ENCODE results near the gene GUCA2B. TPM values are rescaled to one million over a fixed set of nuclear protein-coding genes. Genes with fewer than 3 reads are reported as not detected.

The GUCA2B gene
- polyA plus RNA-seq, 3 donors: not detected

- intact Hi-C loops (cut with micrococcal nuclease): no loop called here
- WGBS (ENCODE audit: insufficient coverage): 100% methylated on average over 1 of the region's 2 CpGs
- TF ChIP-seq, protein P1, sequence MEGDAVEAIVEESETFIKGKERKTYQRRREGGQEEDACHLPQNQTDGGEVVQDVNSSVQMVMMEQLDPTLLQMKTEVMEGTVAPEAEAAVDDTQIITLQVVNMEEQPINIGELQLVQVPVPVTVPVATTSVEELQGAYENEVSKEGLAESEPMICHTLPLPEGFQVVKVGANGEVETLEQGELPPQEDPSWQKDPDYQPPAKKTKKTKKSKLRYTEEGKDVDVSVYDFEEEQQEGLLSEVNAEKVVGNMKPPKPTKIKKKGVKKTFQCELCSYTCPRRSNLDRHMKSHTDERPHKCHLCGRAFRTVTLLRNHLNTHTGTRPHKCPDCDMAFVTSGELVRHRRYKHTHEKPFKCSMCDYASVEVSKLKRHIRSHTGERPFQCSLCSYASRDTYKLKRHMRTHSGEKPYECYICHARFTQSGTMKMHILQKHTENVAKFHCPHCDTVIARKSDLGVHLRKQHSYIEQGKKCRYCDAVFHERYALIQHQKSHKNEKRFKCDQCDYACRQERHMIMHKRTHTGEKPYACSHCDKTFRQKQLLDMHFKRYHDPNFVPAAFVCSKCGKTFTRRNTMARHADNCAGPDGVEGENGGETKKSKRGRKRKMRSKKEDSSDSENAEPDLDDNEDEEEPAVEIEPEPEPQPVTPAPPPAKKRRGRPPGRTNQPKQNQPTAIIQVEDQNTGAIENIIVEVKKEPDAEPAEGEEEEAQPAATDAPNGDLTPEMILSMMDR (IDR thresholded peaks at IDR 0.05): no peak
- Mint-ChIP-seq H3K27ac (no peak overlapping the region), H3K27me3 (ENCODE audit: low read depth in 3 of 3) (peaks cover 0 to 3% (median 1%) of the 10 kb centered on the region in 3 donors), H3K4me3 (no peak overlapping the region), H3K36me3 (no peaks in the 10 kb centered on the region), H3K9me3 (peaks cover 0 to 4% (median 2%) of the 10 kb centered on the region in 7 donors), H3K4me1 (no peaks in the 10 kb centered on the region)
- H3K9me3 ChIP-seq (replicated peaks in 1 of 2; ENCODE audit: control insufficient read depth in 1 of 2, insufficient read depth in 1 of 2, low read length in 2 of 2): no peaks in the 10 kb centered on the region
- no peaks in the 10 kb centered on the region for H3K27me3 ChIP-seq (ENCODE audit: control insufficient read depth in 2 of 2, insufficient read depth in 2 of 2, low read length in 2 of 2)
- H3K9ac ChIP-seq (ENCODE audit: insufficient read depth, low read length, poor library complexity, severe bottlenecking): no peak overlapping the region
- no peaks in the 10 kb centered on the region for H3K4me1 ChIP-seq (ENCODE audit: control insufficient read depth in 1 of 2, insufficient read depth in 2 of 2, low read length in 2 of 2)
- H3K36me3 ChIP-seq (replicated peaks in 1 of 2; ENCODE audit: control insufficient read depth in 1 of 2, insufficient read depth in 2 of 2, low read length in 2 of 2): no peaks in the 10 kb centered on the region
- no peak overlapping the region for H2AFZ ChIP-seq (ENCODE audit: insufficient read depth, low read depth, low read length, poor library complexity, severe bottlenecking)
- no peak overlapping the region for H3K4me3 ChIP-seq (replicated peaks in 1 of 3; ENCODE audit: low read depth in 2 of 3, low read length in 3 of 3)
- no peak overlapping the region for H3K27ac ChIP-seq (ENCODE audit: low read depth in 1 of 2, low read length in 2 of 2)
- H4K20me1 ChIP-seq (ENCODE audit: insufficient read depth, low read length): no peaks in the 10 kb centered on the region
- H3K79me2 ChIP-seq (ENCODE audit: insufficient read depth, low read length): no peaks in the 10 kb centered on the region
- no peak for DNase-seq
- no peak overlapping the region for H3K4me2 ChIP-seq (replicated peaks; ENCODE audit: extremely low read depth, low read length, poor library complexity, severe bottlenecking)
Observed at GRCh38 chr1:42128499-42128898, 24.7 kb upstream of the GUCA2B start.

GRCh38 chr1:42128964-42129363 lies 24.2 kb upstream of the GUCA2B start:
- DNase-seq: no peak
- Histone ChIP-seq H3K36me3 (replicated peaks in 1 of 2; ENCODE audit: control insufficient read depth in 1 of 2, insufficient read depth in 2 of 2, low read length in 2 of 2) (no peaks in the 10 kb centered on the region), H3K27me3 (ENCODE audit: control insufficient read depth in 2 of 2, insufficient read depth in 2 of 2, low read length in 2 of 2) (no peaks in the 10 kb centered on the region), H3K27ac (ENCODE audit: low read depth in 1 of 2, low read length in 2 of 2) (no peak overlapping the region), H3K4me2 (replicated peaks; ENCODE audit: extremely low read depth, low read length, poor library complexity, severe bottlenecking) (no peak overlapping the region), H3K4me1 (ENCODE audit: control insufficient read depth in 1 of 2, insufficient read depth in 2 of 2, low read length in 2 of 2) (no peaks in the 10 kb centered on the region), H3K79me2 (ENCODE audit: insufficient read depth, low read length) (no peaks in the 10 kb centered on the region), H4K20me1 (ENCODE audit: insufficient read depth, low read length) (no peaks in the 10 kb centered on the region), H3K9ac (ENCODE audit: insufficient read depth, low read length, poor library complexity, severe bottlenecking) (no peak overlapping the region), H3K9me3 (replicated peaks in 1 of 2; ENCODE audit: control insufficient read depth in 1 of 2, insufficient read depth in 1 of 2, low read length in 2 of 2) (no peaks in the 10 kb centered on the region), H3K4me3 (replicated peaks in 1 of 3; ENCODE audit: low read depth in 2 of 3, low read length in 3 of 3) (no peak overlapping the region), H2AFZ (ENCODE audit: insufficient read depth, low read depth, low read length, poor library complexity, severe bottlenecking) (no peak overlapping the region)
- no peaks in the 10 kb centered on the region for H3K4me1 Mint-ChIP-seq
- no peak overlapping the region for H3K4me3 Mint-ChIP-seq
- H3K27ac Mint-ChIP-seq: no peak overlapping the region
- intact Hi-C loops (cut with micrococcal nuclease): no loop called here
- peaks cover 0 to 4% (median 2%) of the 10 kb centered on the region in 7 donors for H3K9me3 Mint-ChIP-seq
- H3K36me3 Mint-ChIP-seq: no peaks in the 10 kb centered on the region
- TF ChIP-seq, protein P1 (IDR thresholded peaks at IDR 0.05): no peak
- WGBS (ENCODE audit: insufficient coverage): no CpG with 5 or more reads among the region's 3 CpGs
- peaks cover 0 to 3% (median 1%) of the 10 kb centered on the region in 3 donors for H3K27me3 Mint-ChIP-seq (ENCODE audit: low read depth in 3 of 3)
